Stimulated activated CD4-positive, alpha-beta T cell treated with anti-CD3 and anti-CD28 coated beads, TNF-alpha, amount 100 ng/mL, for 1 hour (primary cell): Measurements from ENCODE around the gene AGL.
"Not testable (repeated sequence)": the region's sequence is repeated elsewhere in the genome, so short reads cannot be mapped to it uniquely, and the experiment has no call there.

ENCODE experiments used
- DNase-seq, 3 donors: peaks; one replicate each; pipeline ENCODE4 v3.0.0-alpha.2; 2020; ENCODE audit warnings: low read depth in 3 of 3, low spot score in 1 of 3

The AGL gene

GRCh38 chr1:99849744-99850458 lies at the start of gene AGL:
TSS of gene AGL (plus strand) at chr1:99850361. CDS start at chr1:99851043, 682 bp downstream.
- peak; percentile 65 to 73 (median 67) for DNase-seq

- DNase-seq, result no peak
These were observed 48.6 kb upstream of the AGL start for GRCh38 chr1:99801584-99801983.

- no peak for DNase-seq
These were observed 43.3 kb upstream of the AGL start for GRCh38 chr1:99806882-99807281.

GRCh38 chr1:99808391-99809115 lies 41.6 kb upstream of the AGL start:
- DNase-seq, result peak in 2 of 3 donors; percentile 1 to 2

- DNase-seq, result no peak
These were observed 39.1 kb upstream of the AGL start for GRCh38 chr1:99811075-99811474.

GRCh38 chr1:99811747-99812146 lies 38.4 kb upstream of the AGL start:
- no peak for DNase-seq

- DNase-seq, result no peak
These were observed 35.7 kb upstream of the AGL start for GRCh38 chr1:99814373-99814900.

- no peak for DNase-seq
These were observed 33.5 kb upstream of the AGL start for GRCh38 chr1:99816656-99817055.

- no peak for DNase-seq
These were observed 32.0 kb upstream of the AGL start for GRCh38 chr1:99818063-99818699.

GRCh38 chr1:99820546-99820945 lies 29.6 kb upstream of the AGL start:
- DNase-seq, result no peak

GRCh38 chr1:99825098-99825497 lies 25.1 kb upstream of the AGL start:
- DNase-seq, result no peak

GRCh38 chr1:99825702-99826101 lies 24.5 kb upstream of the AGL start:
- DNase-seq, result no peak

- no peak for DNase-seq
These were observed 22.2 kb upstream of the AGL start for GRCh38 chr1:99827970-99828369.

- DNase-seq, result no peak
These were observed 20.9 kb upstream of the AGL start for GRCh38 chr1:99829269-99829668.

- DNase-seq, result not testable (repeated sequence)
These were observed 16.2 kb upstream of the AGL start for GRCh38 chr1:99833911-99834310.

GRCh38 chr1:99836171-99837103 lies 13.7 kb upstream of the AGL start:
- DNase-seq, result not testable (repeated sequence)

GRCh38 chr1:99840353-99840752 lies 9.8 kb upstream of the AGL start:
- DNase-seq, result not testable (repeated sequence)

- DNase-seq, result no peak
These were observed 6.4 kb upstream of the AGL start for GRCh38 chr1:99843760-99844159.

GRCh38 chr1:99845201-99845600 lies 5.0 kb upstream of the AGL start:
- not testable (repeated sequence) for DNase-seq

- no peak for DNase-seq
These were observed 783 bp upstream of the AGL start for GRCh38 chr1:99849413-99849743.
